HK-2 (cell line): ENCODE results near the gene WDR37.
A peak's percentile ranks its signal among the peaks of the same experiment; 100 is the strongest.

Experiments
- DNase-seq: peaks from one replicate; pipeline ENCODE4 v3.0.0-alpha.2; 2018; ENCODE audit not compliant: unreplicated experiment

Gene WDR37

GRCh38 chr10:1127629-1128028, 71.4 kb downstream of the WDR37 start:
- no peak for DNase-seq

DNA sequence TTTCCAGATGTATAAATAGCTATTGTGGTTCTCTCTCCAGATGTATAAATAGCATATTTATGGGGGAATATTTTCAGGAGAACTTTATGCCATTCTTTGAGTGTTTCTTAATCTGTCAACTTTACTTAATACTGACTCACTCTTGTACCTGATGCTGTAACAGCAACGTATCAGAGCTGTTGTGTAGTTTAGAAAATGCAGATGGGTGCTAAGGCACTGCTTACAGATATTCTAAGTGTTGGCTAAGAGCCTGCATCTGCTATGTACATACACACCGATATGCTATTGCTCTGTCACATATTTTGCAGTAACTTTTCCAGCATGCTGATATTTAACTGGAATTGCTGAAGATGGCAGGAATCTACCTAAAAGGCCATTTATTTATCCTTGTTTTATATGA, 71.9 kb downstream of the WDR37 start:
- no peak for DNase-seq

- no peak for DNase-seq
Observed at GRCh38 chr10:1128649-1129048, 72.5 kb downstream of the WDR37 start.

DNA sequence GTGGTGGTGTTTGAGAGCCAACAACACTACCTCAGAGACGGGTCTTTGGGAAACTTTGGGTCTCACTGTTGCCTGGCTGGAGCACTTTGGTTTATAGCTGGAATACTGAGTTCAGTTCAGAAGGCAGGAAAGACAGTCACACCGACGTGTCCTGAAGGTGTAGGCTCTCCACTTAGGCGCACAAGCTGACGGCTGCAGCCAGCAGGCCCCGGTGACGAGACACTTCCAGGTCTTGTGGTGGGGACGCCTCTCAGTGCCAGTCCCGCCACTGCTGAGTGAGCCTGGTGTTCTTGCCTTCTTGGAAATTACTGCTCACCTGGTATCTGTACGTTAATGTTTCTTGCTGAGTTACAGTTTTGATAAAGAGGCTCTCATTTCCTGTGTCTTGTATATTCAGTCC, 74.0 kb downstream of the WDR37 start:
- no peak for DNase-seq

GRCh38 chr10:1130995-1131790, 75.0 kb downstream of the WDR37 start:
- no peak for DNase-seq

DNA sequence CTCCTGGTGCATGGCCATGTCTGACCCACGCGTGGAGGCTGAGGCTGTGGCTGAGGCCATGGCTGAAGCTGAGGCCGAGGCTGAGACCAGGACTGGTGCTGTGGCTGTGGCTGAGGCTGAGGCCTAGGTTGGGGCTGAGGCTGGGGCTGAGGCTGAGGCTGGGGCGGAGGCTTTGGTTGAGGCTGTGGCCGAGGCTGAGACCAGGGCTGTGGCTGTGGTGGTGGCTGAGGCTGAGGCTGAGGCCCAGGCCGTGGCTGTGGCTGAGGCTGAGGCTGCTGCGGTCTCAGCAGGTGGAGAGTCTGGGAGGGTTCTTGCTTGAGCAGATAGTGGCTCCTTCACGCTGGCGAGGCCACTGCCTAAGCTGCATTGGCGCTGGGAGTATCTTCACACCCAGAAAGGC, 76.4 kb downstream of the WDR37 start:
- no peak for DNase-seq

DNA sequence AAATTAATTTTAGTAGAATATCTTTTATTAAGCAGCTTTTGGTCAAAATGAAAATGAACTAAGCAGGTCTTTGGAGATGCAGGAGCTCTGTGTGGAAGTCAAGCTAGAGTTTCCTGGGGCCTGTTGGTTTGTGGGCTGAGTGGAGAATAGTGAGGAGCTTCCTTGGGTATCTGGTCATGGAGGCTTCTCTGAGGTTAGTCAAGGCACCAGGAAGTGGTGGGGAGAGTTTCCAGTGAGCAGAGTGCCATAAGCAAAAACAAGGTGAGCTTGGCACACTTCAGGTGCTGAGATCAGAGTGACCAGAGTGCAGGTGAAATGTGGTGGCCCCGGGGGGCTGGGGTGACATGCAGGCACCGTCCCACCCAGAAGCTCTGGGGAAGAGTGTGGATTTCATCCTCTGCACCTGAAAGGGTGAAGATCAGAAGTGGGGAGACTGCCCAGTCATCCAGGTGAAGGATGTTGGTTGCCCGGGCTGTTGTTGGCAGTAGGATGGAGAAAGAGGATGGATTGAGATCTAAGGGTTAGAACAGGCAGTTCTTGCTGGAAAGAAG, 77.4 kb downstream of the WDR37 start:
- DNase-seq = no peak

DNA sequence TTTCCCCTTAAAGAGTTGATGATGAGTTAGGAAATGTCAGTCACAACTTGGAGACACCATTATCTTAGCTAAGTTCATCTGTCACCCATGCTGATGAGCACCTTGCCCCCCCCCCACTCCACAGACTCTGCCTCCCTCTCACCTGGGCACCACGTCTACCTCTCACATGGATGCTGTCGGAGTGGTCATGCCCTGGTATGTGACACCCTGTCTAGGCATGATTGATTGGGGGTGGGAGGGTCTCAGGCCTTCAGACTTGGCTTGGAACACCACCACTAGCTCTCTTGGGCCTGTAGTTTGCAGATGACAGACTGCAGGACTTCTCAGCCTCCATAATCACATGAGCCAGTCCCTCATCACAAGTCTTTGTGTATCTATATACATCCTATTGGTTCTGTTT, 78.0 kb downstream of the WDR37 start:
- no peak for DNase-seq

GRCh38 chr10:1136268-1136667, 80.1 kb downstream of the WDR37 start:
- no peak for DNase-seq

- DNase-seq = no peak
Observed at GRCh38 chr10:1137499-1138163, 81.4 kb downstream of the WDR37 start.

DNA sequence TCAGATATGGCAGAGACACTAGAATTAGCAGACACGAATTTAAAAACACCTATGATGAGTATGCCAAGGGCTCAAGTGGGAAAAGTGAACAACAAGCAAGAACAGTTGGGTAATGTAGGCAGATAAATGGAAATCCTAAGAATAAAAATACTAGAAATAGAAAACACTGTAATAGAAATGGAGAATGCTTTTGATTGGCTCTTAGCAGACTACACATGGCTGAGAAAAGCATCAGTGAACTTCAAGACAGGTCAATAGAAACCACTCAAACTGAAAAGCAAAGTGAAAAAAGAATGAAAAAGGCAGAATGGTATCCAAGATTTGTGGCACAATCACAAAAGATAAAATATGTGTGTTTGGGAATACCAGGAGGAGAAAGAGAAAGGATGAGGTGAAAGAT, 82.3 kb downstream of the WDR37 start:
- DNase-seq = no peak

GRCh38 chr10:1141261-1141660, 85.1 kb downstream of the WDR37 start:
- DNase-seq = no peak

GRCh38 chr10:1141701-1142100, 85.5 kb downstream of the WDR37 start:
- no peak for DNase-seq

DNA sequence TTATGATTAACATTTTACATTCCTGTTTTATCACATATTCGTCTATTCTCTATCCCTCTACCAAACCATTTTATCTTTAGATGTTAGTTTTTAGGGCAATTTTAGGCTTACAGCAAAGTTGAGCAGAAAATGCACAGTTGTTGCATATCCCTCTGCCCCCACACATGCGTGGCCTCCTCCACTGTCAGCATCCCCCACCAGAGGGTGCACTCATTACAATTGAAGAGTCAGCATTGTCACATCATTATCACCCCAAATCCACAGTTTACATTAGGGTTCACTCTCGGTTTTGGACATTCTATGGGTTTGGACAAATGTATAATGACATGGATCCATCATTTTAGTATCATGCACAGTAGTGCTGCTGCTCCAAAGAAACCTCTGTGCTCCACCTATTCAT, 86.4 kb downstream of the WDR37 start:
- no peak for DNase-seq

- DNase-seq = no peak
Observed at GRCh38 chr10:1147810-1148209, 91.6 kb downstream of the WDR37 start.

GRCh38 chr10:1148855-1149605, 92.8 kb downstream of the WDR37 start:
- DNase-seq = no peak

DNA sequence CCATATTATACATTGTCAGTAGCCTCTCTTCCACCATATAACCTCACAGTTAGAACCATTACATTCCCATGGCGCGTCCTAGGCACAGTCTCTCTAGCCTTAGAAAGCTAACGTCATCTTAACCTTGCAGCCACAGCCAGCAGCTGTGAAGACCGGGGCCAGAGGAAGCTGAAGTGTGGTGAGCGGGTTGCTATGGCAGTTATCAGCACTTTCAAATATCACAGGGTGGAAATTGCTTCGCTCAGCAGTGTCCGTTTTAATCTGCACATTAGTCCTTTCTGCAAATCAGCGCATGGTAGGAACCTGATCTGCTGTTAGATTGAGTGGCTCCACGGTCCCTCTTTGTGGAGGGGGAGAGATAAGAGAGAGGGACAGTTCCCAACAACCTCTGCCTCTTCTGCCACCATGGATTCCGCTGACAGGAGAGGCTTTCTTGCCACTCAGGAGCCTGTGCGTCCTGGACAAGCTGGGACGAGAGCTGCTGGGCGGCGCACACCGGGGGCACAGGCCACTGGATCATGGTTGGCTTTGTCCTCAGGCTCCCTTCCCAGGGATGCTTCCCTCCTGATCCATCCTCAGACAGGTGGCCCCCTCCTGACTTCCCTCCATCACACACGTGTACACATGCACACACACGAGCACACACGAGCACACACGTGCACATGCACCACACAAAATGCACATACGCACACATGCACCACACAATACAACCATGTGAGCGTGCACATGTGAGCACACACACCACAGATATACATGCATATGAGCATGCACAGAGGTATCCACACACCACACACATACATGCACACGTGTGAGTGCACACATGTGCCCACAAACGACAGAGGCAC, 93.8 kb downstream of the WDR37 start:
- DNase-seq = no peak

DNA sequence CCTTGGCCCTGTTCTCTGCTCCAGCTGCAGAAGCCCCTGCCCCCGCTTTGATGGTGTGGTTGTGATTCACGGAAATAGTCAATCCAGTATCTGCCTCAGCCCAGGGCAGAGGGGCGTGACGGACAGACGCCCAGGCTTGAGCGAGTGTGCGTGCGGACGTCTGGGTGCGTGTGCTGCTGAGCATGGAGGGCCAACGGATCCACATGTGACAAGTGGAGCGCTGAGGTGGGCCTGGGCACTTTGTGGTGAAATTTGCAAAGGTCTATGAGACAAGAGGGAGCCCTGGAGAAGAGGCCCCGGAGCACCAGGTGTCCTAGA, 94.4 kb downstream of the WDR37 start:
- DNase-seq = peak; percentile 13

DNA sequence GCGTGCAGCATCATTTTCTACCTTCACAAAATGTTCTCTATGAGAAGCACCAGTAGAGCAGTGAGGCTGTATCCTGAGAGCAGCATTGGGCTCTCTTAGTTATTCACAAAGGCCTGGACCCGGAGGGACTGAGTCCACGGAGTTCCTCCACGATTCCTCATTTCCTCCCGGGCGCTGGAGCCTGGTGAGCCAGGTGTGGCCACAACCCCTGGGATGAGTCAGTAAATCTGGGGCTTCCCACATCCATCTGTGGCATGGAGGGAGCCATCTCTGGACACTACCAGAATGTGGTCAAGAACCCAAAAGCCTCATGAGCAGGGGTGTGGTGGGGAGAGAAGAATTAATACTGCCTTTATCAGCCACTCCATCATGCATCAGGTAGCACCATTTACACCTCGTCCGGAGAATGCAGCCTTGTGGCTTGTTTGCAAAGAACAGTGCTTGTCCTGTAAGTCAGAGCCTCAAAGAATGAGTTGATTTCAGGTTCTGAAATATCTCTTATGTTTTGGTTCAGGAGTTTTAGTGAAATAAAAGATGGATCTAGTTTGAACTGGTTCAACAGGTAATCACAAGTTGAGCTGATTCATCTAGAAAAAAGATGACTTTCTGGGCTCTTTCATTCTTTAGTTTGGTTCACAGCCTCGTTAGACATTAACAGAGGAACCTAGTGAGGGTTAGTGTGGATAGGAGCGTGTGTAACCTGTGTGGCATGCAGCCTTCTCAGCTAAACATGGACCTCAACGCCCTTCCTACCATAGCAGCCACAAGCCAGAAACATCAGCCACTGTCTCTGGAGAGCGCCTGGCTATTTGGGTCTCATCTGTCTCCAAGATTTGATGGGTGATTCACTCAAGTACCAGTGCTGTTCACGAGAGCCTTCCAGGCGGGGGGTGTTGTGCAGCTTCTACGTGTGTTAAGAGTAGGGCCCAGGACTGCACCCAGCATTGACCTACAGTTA, 95.2 kb downstream of the WDR37 start:
- DNase-seq = peak; percentile 72

- DNase-seq = no peak
Observed at GRCh38 chr10:1152386-1153250, 96.4 kb downstream of the WDR37 start.
